Stimulated activated naive B cell treated with anti-CD40 and anti-IgM and Interleukin-4, amounts not matched to agents 10 μg/mL and 1 μg/mL and 100 μg/mL, for 72 hours (primary cell): ENCODE measurements around the gene CFAP119.
"Not testable (repeated sequence)": the region's sequence is repeated elsewhere in the genome, so short reads cannot be mapped to it uniquely, and the experiment has no call there.

Source experiments
- ATAC-seq, 2 donors: fragments of 150-1000 bp; cut with Tn5 transposase; replicated peaks; 2 replicates each; pipeline ENCODE4 v1.10.0; 2021; ENCODE audit warnings: moderate library complexity in 1 of 2
- DNase-seq: peaks from one replicate; pipeline ENCODE4 v3.0.0; 2021
- H3K27ac Mint-ChIP-seq: one replicate; pipeline ENCODE4 v1.8.0; 2022; ENCODE audit warnings: mild to moderate bottlenecking, mixed read lengths
- H3K27me3 Mint-ChIP-seq, 2 donors: one replicate each; pipeline ENCODE4 v1.8.0; 2022; ENCODE audit warnings: mixed read lengths in 2 of 2
- H3K36me3 Mint-ChIP-seq, 2 donors: one replicate each; pipeline ENCODE4 v1.8.0; 2022; ENCODE audit warnings: mixed read lengths in 2 of 2, mild to moderate bottlenecking in 1 of 2
- H3K4me1 Mint-ChIP-seq, 2 donors: one replicate each; pipeline ENCODE4 v1.8.0; 2022; ENCODE audit warnings: mixed read lengths in 2 of 2, mild to moderate bottlenecking in 1 of 2
- H3K4me3 Mint-ChIP-seq, 2 donors: one replicate each; pipeline ENCODE4 v1.8.0; 2022; ENCODE audit warnings: mild to moderate bottlenecking in 2 of 2, mixed read lengths in 2 of 2, moderate library complexity in 1 of 2
- H3K9me3 Mint-ChIP-seq, 2 donors: one replicate each; pipeline ENCODE4 v1.8.0; 2022; ENCODE audit warnings: mixed read lengths in 2 of 2, mild to moderate bottlenecking in 1 of 2

The CFAP119 gene

GRCh38 chr16:30761928-30762902 lies at the start of gene CFAP119, which contains the start of gene RNF40:
Gene CFAP119, minus strand, starts transcription at chr16:30762062. Its CDS starts 314 bp downstream, at chr16:30761748.
Gene RNF40, plus strand, starts transcription at chr16:30762322. Its CDS starts 224 bp downstream, at chr16:30762546.
- H3K9me3 Mint-ChIP-seq, result no peaks in the 10 kb centered on the region
- ATAC-seq (peak; percentile 92 to 94), DNase-seq (peak; percentile 94)
- H3K27ac Mint-ChIP-seq, result peak within 1 kb of the TSS; percentile 95
- peaks cover 28 to 42% of the 10 kb centered on the region in 2 donors for H3K4me1 Mint-ChIP-seq
- peak within 1 kb of the TSS; percentile 93 to 99 for H3K4me3 Mint-ChIP-seq
- no peaks in the 10 kb centered on the region for H3K27me3 Mint-ChIP-seq
- H3K36me3 Mint-ChIP-seq, result peaks cover 21 to 50% of the 10 kb centered on the region in 2 donors

- not testable (repeated sequence) for ATAC-seq, H3K9me3 Mint-ChIP-seq, H3K27ac Mint-ChIP-seq, H3K4me3 Mint-ChIP-seq, H3K36me3 Mint-ChIP-seq, H3K27me3 Mint-ChIP-seq, DNase-seq
- H3K4me1 Mint-ChIP-seq, result peaks cover 17 to 51% of the 10 kb centered on the region in 2 donors
Measured at GRCh38 chr16:30809675-30810074, 47.8 kb upstream of the CFAP119 start.

- not testable (repeated sequence) for H3K4me3 Mint-ChIP-seq, H3K36me3 Mint-ChIP-seq, H3K9me3 Mint-ChIP-seq, H3K27ac Mint-ChIP-seq, DNase-seq, ATAC-seq, H3K27me3 Mint-ChIP-seq
- peaks cover 16 to 44% of the 10 kb centered on the region in 2 donors for H3K4me1 Mint-ChIP-seq
Measured at GRCh38 chr16:30808890-30809426, 47.1 kb upstream of the CFAP119 start.

- peaks cover 13 to 41% of the 10 kb centered on the region in 2 donors for H3K4me1 Mint-ChIP-seq
- H3K36me3 Mint-ChIP-seq, result no peaks in the 10 kb centered on the region
- ATAC-seq (peak in 1 of 2 donors; percentile 30), DNase-seq (no peak)
- H3K4me3 Mint-ChIP-seq, result peak overlapping the region in 1 of 2 donors; percentile 36
- no peaks in the 10 kb centered on the region for H3K27me3 Mint-ChIP-seq
- H3K9me3 Mint-ChIP-seq, result no peaks in the 10 kb centered on the region
- H3K27ac Mint-ChIP-seq, result no peak overlapping the region
Measured at GRCh38 chr16:30808146-30808545, 46.3 kb upstream of the CFAP119 start.

GRCh38 chr16:30805370-30806169 lies 43.7 kb upstream of the CFAP119 start:
- DNase-seq (peak; percentile 45), ATAC-seq (peak; percentile 78 to 79)
- Mint-ChIP-seq H3K36me3 (no peaks in the 10 kb centered on the region), H3K27me3 (no peaks in the 10 kb centered on the region), H3K9me3 (no peaks in the 10 kb centered on the region), H3K4me1 (peaks cover 13 to 38% of the 10 kb centered on the region in 2 donors), H3K4me3 (peak overlapping the region; percentile 86 to 89), H3K27ac (peak overlapping the region; percentile 88)

- Mint-ChIP-seq H3K9me3 (no peaks in the 10 kb centered on the region), H3K4me3 (peak overlapping the region; percentile 86 to 89), H3K4me1 (peaks cover 13 to 38% of the 10 kb centered on the region in 2 donors), H3K27me3 (no peaks in the 10 kb centered on the region), H3K36me3 (no peaks in the 10 kb centered on the region), H3K27ac (peak overlapping the region; percentile 88)
- DNase-seq (no peak), ATAC-seq (no peak)
Measured at GRCh38 chr16:30805056-30805369, 43.2 kb upstream of the CFAP119 start.

GRCh38 chr16:30802936-30803335 lies 41.1 kb upstream of the CFAP119 start:
- ATAC-seq, result no peak
- H3K36me3 Mint-ChIP-seq, result no peaks in the 10 kb centered on the region
- no peak overlapping the region for H3K27ac Mint-ChIP-seq
- H3K9me3 Mint-ChIP-seq, result no peaks in the 10 kb centered on the region
- peaks cover 11 to 32% of the 10 kb centered on the region in 2 donors for H3K4me1 Mint-ChIP-seq
- no peaks in the 10 kb centered on the region for H3K27me3 Mint-ChIP-seq
- no peak for DNase-seq
- H3K4me3 Mint-ChIP-seq, result no peak overlapping the region

GRCh38 chr16:30797670-30798309 lies 35.9 kb upstream of the CFAP119 start:
- peaks cover 0 to under 1% of the 10 kb centered on the region in 2 donors for H3K4me1 Mint-ChIP-seq
- DNase-seq (no peak), ATAC-seq (no peak)
- no peaks in the 10 kb centered on the region for H3K9me3 Mint-ChIP-seq
- no peaks in the 10 kb centered on the region for H3K27me3 Mint-ChIP-seq
- H3K27ac Mint-ChIP-seq, result no peak overlapping the region
- no peak overlapping the region for H3K4me3 Mint-ChIP-seq
- H3K36me3 Mint-ChIP-seq, result no peaks in the 10 kb centered on the region

GRCh38 chr16:30794634-30795033 lies 32.8 kb upstream of the CFAP119 start:
- Mint-ChIP-seq H3K36me3 (no peaks in the 10 kb centered on the region), H3K27ac (no peak overlapping the region), H3K27me3 (no peaks in the 10 kb centered on the region), H3K4me1 (no peaks in the 10 kb centered on the region), H3K4me3 (no peak overlapping the region), H3K9me3 (no peaks in the 10 kb centered on the region)
- DNase-seq, result no peak
- no peak for ATAC-seq

GRCh38 chr16:30793508-30794069 lies 31.7 kb upstream of the CFAP119 start:
- no peak overlapping the region for H3K4me3 Mint-ChIP-seq
- H3K36me3 Mint-ChIP-seq, result no peaks in the 10 kb centered on the region
- no peaks in the 10 kb centered on the region for H3K27me3 Mint-ChIP-seq
- no peaks in the 10 kb centered on the region for H3K9me3 Mint-ChIP-seq
- no peak for ATAC-seq
- DNase-seq, result no peak
- no peaks in the 10 kb centered on the region for H3K4me1 Mint-ChIP-seq
- no peak overlapping the region for H3K27ac Mint-ChIP-seq

- Mint-ChIP-seq H3K9me3 (no peaks in the 10 kb centered on the region), H3K27ac (peak overlapping the region; percentile 25), H3K4me1 (peaks cover 17 to 35% of the 10 kb centered on the region in 2 donors), H3K36me3 (peaks cover 8 to 12% of the 10 kb centered on the region in 2 donors), H3K27me3 (peaks cover 0 to 8% of the 10 kb centered on the region in 2 donors), H3K4me3 (peak overlapping the region; percentile 94 to 98)
- DNase-seq, result no peak
- ATAC-seq, result peak in 1 of 2 donors; percentile 5
Measured at GRCh38 chr16:30787613-30788378, 25.9 kb upstream of the CFAP119 start.

GRCh38 chr16:30786936-30787612 lies 25.2 kb upstream of the CFAP119 start, which contains the start of gene ZNF629:
Gene ZNF629, minus strand, starts transcription at chr16:30787205. Its CDS starts 2,723 bp downstream, at chr16:30784482.
- peaks cover 13 to 18% of the 10 kb centered on the region in 2 donors for H3K36me3 Mint-ChIP-seq
- H3K4me3 Mint-ChIP-seq, result peak within 1 kb of the TSS; percentile 94 to 98
- H3K9me3 Mint-ChIP-seq, result no peaks in the 10 kb centered on the region
- DNase-seq (no peak), ATAC-seq (peak; percentile 78 to 80)
- peaks cover 0 to 8% of the 10 kb centered on the region in 2 donors for H3K27me3 Mint-ChIP-seq
- H3K4me1 Mint-ChIP-seq, result peaks cover 17 to 35% of the 10 kb centered on the region in 2 donors
- peak within 1 kb of the TSS; percentile 94 for H3K27ac Mint-ChIP-seq
